Activated T-helper 2 cell treated with anti-CD3 and anti-CD28 coated beads, Interferon-gamma antibody, Interleukin-2, Interleukin-4, amounts not matched to agents 10 μg/mL and 5 μg/mL and 100 μg/mL, durations not matched to agents 14 hours and 24 hours and 36 hours (primary cell): ENCODE results near the gene FGFR3. TPM values are rescaled to one million over a fixed set of nuclear protein-coding genes. Genes with fewer than 3 reads are reported as not detected.

Source experiments
- DNase-seq: peaks from one replicate; pipeline ENCODE4 v3.0.0; 2021; ENCODE audit warnings: low spot score
- H3K27ac Mint-ChIP-seq: one replicate; pipeline ENCODE4 v1.8.0; 2021; ENCODE audit warnings: mixed read lengths
- H3K27me3 Mint-ChIP-seq: one replicate; pipeline ENCODE4 v1.8.0; 2021; ENCODE audit warnings: low read depth, mixed read lengths
- H3K36me3 Mint-ChIP-seq: one replicate; pipeline ENCODE4 v1.8.0; 2021; ENCODE audit warnings: low read depth, mixed read lengths
- H3K4me1 Mint-ChIP-seq: one replicate; pipeline ENCODE4 v1.8.0; 2021; ENCODE audit warnings: low read depth, mixed read lengths
- H3K4me3 Mint-ChIP-seq: one replicate; pipeline ENCODE4 v1.8.0; 2021; ENCODE audit warnings: low read depth, mild to moderate bottlenecking, moderate library complexity, mixed read lengths
- H3K9me3 Mint-ChIP-seq: one replicate; pipeline ENCODE4 v1.8.0; 2021; ENCODE audit warnings: mixed read lengths
- intact Hi-C: fragments of 100-400 bp; cut with micrococcal nuclease; formaldehyde crosslinking; loops from one replicate; pipeline ENCODE4 v1.15.1; 2023
- total RNA-seq: library from RNA; stranded (reverse); gene quantifications from 2 replicates; pipeline ENCODE4 v1.2.3, GENCODE V29; 2022

Gene FGFR3
- total RNA-seq, 1 donor from 2014 or later: 0.80 TPM

- Mint-ChIP-seq H3K27ac (no peak overlapping the region), H3K36me3 (no peaks in the 10 kb centered on the region), H3K4me3 (no peak overlapping the region), H3K9me3 (no peaks in the 10 kb centered on the region), H3K27me3 (peaks cover 5% of the 10 kb centered on the region), H3K4me1 (no peaks in the 10 kb centered on the region)
- no peak for DNase-seq
- intact Hi-C loops: no loop called here
Observed at GRCh38 chr4:1758306-1759121, 34.6 kb upstream of the FGFR3 start.

GRCh38 chr4:1759170-1759817 lies 33.8 kb upstream of the FGFR3 start:
- Mint-ChIP-seq H3K27ac (no peak overlapping the region), H3K36me3 (no peaks in the 10 kb centered on the region), H3K27me3 (peaks cover 9% of the 10 kb centered on the region), H3K4me3 (no peak overlapping the region), H3K4me1 (no peaks in the 10 kb centered on the region), H3K9me3 (no peaks in the 10 kb centered on the region)
- no peak for DNase-seq
- intact Hi-C loops: no loop called here

- Mint-ChIP-seq H3K4me1 (no peaks in the 10 kb centered on the region), H3K36me3 (no peaks in the 10 kb centered on the region), H3K27ac (no peak overlapping the region), H3K9me3 (no peaks in the 10 kb centered on the region), H3K4me3 (no peak overlapping the region), H3K27me3 (peaks cover 12% of the 10 kb centered on the region)
- intact Hi-C loops: no loop called here
- DNase-seq: no peak
Observed at GRCh38 chr4:1759818-1760223, 33.3 kb upstream of the FGFR3 start.

GRCh38 chr4:1760521-1761071 lies 32.5 kb upstream of the FGFR3 start:
- intact Hi-C loops: no loop called here
- H3K36me3 Mint-ChIP-seq: no peaks in the 10 kb centered on the region

GRCh38 chr4:1761130-1761689 lies 31.9 kb upstream of the FGFR3 start:
- no peak overlapping the region for H3K27ac Mint-ChIP-seq
- intact Hi-C loops: no loop called here
- no peaks in the 10 kb centered on the region for H3K4me1 Mint-ChIP-seq
- no peak overlapping the region for H3K4me3 Mint-ChIP-seq
- H3K9me3 Mint-ChIP-seq: no peaks in the 10 kb centered on the region
- no peaks in the 10 kb centered on the region for H3K36me3 Mint-ChIP-seq
- no peak for DNase-seq
- H3K27me3 Mint-ChIP-seq: peaks cover 20% of the 10 kb centered on the region

More at GRCh38 chr4:1760521-1761071, 32.5 kb upstream of the FGFR3 start:
- Mint-ChIP-seq H3K27me3 (peaks cover 19% of the 10 kb centered on the region), H3K4me1 (no peaks in the 10 kb centered on the region), H3K9me3 (no peaks in the 10 kb centered on the region), H3K27ac (no peak overlapping the region), H3K4me3 (no peak overlapping the region)
- no peak for DNase-seq

GRCh38 chr4:1762264-1763010 lies 30.7 kb upstream of the FGFR3 start:
- no peak overlapping the region for H3K4me3 Mint-ChIP-seq
- H3K4me1 Mint-ChIP-seq: no peaks in the 10 kb centered on the region
- peaks cover 20% of the 10 kb centered on the region for H3K27me3 Mint-ChIP-seq
- no peak overlapping the region for H3K27ac Mint-ChIP-seq
- no peak for DNase-seq
- intact Hi-C loops: no loop called here
- H3K36me3 Mint-ChIP-seq: no peaks in the 10 kb centered on the region
- no peaks in the 10 kb centered on the region for H3K9me3 Mint-ChIP-seq

- Mint-ChIP-seq H3K27me3 (peaks cover 23% of the 10 kb centered on the region), H3K36me3 (no peaks in the 10 kb centered on the region), H3K4me1 (no peaks in the 10 kb centered on the region), H3K27ac (no peak overlapping the region), H3K9me3 (no peaks in the 10 kb centered on the region), H3K4me3 (no peak overlapping the region)
- DNase-seq: no peak
- intact Hi-C loops: no loop called here
Observed at GRCh38 chr4:1763070-1763549, 30.0 kb upstream of the FGFR3 start.

- peaks cover 26% of the 10 kb centered on the region for H3K27me3 Mint-ChIP-seq
- no peaks in the 10 kb centered on the region for H3K36me3 Mint-ChIP-seq
- H3K9me3 Mint-ChIP-seq: no peaks in the 10 kb centered on the region
- no peak for DNase-seq
- H3K27ac Mint-ChIP-seq: no peak overlapping the region
- no peaks in the 10 kb centered on the region for H3K4me1 Mint-ChIP-seq
- intact Hi-C loops: no loop called here
- H3K4me3 Mint-ChIP-seq: no peak overlapping the region
Observed at GRCh38 chr4:1763550-1764080, 29.5 kb upstream of the FGFR3 start.

GRCh38 chr4:1764670-1765069 lies 28.4 kb upstream of the FGFR3 start:
- H3K27ac Mint-ChIP-seq: no peak overlapping the region
- intact Hi-C loops: no loop called here
- no peak for DNase-seq
- peaks cover 28% of the 10 kb centered on the region for H3K27me3 Mint-ChIP-seq
- H3K36me3 Mint-ChIP-seq: no peaks in the 10 kb centered on the region
- H3K9me3 Mint-ChIP-seq: no peaks in the 10 kb centered on the region
- H3K4me1 Mint-ChIP-seq: no peaks in the 10 kb centered on the region
- no peak overlapping the region for H3K4me3 Mint-ChIP-seq

GRCh38 chr4:1765409-1766072 lies 27.6 kb upstream of the FGFR3 start:
- Mint-ChIP-seq H3K4me3 (no peak overlapping the region), H3K27me3 (peaks cover 28% of the 10 kb centered on the region), H3K9me3 (no peaks in the 10 kb centered on the region), H3K27ac (no peak overlapping the region), H3K36me3 (no peaks in the 10 kb centered on the region), H3K4me1 (no peaks in the 10 kb centered on the region)
- intact Hi-C loops: no loop called here
- DNase-seq: no peak

GRCh38 chr4:1766106-1767060 lies 26.7 kb upstream of the FGFR3 start:
- Mint-ChIP-seq H3K27me3 (peaks cover 28% of the 10 kb centered on the region), H3K36me3 (no peaks in the 10 kb centered on the region), H3K27ac (no peak overlapping the region), H3K9me3 (no peaks in the 10 kb centered on the region), H3K4me3 (no peak overlapping the region), H3K4me1 (no peaks in the 10 kb centered on the region)
- DNase-seq: no peak
- intact Hi-C loops: no loop called here
